ENCODE data around the gene C16orf96. TPM values are rescaled to one million over a fixed set of nuclear protein-coding genes. Genes with fewer than 3 reads are reported as not detected.

C16orf96 gene
- total RNA-seq, result under 1 TPM; 0.08 to 0.20 TPM
- total RNA-seq, result 0.30 to 0.58 reads per million in 2 donors

DNA sequence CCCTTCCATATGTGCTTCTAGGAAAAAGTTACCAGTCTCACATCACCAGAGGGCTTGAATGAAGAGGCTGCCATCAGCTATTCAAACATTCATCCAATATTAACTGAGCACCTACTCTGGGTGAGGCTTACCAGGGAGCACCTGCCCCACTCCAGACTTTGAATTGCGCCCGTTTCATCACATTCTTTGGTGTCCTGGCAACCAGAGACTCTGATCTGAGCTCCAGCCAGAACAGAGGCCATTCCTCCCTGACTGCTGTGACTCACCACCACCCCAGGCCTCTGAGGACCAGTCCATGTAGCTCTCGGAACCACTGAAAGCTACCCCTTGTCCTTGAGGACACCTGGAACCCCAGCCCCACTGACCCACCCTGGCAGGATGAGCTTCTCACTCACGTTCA lies at the start of gene C16orf96:
Gene C16orf96, plus strand, starts transcription at position 229 of the 400 bp plus-strand sequence. Its CDS starts 150 bp downstream, at position 379.
- Mint-ChIP-seq H3K36me3 (ENCODE audit: low read depth) (no peaks in the 10 kb centered on the region), H3K4me1 (no peaks in the 10 kb centered on the region), H3K4me3 (no peak within 1 kb of the TSS), H3K27ac (no peak within 1 kb of the TSS), H3K27me3 (no peaks in the 10 kb centered on the region)
- DNase-seq (no peak), ATAC-seq (no peak)
- H3K9me3 ChIP-seq (ENCODE audit: control insufficient read depth, low read length, poor library complexity, severe bottlenecking), result no peaks in the 10 kb centered on the region

DNA sequence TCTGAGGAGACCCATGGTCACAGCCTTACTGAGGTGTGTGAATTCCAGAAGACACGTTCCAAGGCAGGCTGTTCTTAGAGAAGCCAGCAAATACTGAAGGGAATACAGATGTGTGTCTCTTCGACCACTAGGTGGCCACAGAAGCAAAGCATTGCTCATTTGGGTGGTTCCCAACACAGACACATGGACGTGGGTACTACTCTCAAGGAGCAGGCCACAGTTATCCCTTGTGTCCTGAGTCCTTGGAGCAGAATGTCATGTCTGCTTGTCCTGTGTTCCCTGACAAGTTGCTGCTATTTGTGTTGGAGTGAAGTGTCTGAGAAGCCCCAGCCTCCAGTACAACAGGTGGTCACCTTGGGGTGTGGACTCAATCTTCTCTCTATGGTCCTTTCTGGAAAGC lies 49.7 kb upstream of the C16orf96 start:
- no peaks in the 10 kb centered on the region for H3K9me3 ChIP-seq (ENCODE audit: control insufficient read depth, low read length, poor library complexity, severe bottlenecking)
- DNase-seq, result peak; percentile 26 to 35 (median 34)
- H3K4me1 Mint-ChIP-seq, result peaks cover 52% of the 10 kb centered on the region
- peaks cover 4% of the 10 kb centered on the region for H3K36me3 Mint-ChIP-seq (ENCODE audit: low read depth)
- peak overlapping the region; percentile 97 for H3K27ac Mint-ChIP-seq
- peak; percentile 56 for ATAC-seq
- peak overlapping the region; percentile 77 for H3K4me3 Mint-ChIP-seq
- no peaks in the 10 kb centered on the region for H3K27me3 Mint-ChIP-seq

DNA sequence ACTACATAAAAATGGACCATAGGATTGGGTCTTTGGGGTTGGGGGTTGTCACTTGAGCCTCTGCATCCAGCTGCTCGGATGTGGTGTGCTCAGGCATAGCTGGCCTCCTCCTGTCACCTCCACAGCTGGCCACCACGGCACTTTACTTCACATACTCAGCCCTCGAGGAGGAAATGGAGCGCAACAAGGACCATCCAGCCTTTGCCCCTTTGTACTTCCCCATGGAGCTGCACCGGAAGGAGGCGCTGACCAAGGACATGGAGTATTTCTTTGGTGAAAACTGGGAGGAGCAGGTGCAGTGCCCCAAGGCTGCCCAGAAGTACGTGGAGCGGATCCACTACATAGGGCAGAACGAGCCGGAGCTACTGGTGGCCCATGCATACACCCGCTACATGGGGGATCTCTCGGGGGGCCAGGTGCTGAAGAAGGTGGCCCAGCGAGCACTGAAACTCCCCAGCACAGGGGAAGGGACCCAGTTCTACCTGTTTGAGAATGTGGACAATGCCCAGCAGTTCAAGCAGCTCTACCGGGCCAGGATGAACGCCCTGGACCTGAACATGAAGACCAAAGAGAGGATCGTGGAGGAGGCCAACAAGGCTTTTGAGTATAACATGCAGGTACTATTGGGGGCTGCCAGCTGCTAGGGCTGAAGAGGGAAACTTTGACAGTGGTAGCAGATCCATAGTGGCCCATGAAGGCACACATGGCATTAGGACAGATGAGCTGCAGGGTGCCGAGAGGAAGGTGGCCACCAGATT lies 48.4 kb upstream of the C16orf96 start:
- ATAC-seq (no peak), DNase-seq (no peak)
- Mint-ChIP-seq H3K27ac (peak overlapping the region; percentile 97), H3K4me1 (peaks cover 47% of the 10 kb centered on the region), H3K4me3 (no peak overlapping the region), H3K36me3 (ENCODE audit: low read depth) (peaks cover 4% of the 10 kb centered on the region), H3K27me3 (no peaks in the 10 kb centered on the region)
- no peaks in the 10 kb centered on the region for H3K9me3 ChIP-seq (ENCODE audit: control insufficient read depth, low read length, poor library complexity, severe bottlenecking)

DNA sequence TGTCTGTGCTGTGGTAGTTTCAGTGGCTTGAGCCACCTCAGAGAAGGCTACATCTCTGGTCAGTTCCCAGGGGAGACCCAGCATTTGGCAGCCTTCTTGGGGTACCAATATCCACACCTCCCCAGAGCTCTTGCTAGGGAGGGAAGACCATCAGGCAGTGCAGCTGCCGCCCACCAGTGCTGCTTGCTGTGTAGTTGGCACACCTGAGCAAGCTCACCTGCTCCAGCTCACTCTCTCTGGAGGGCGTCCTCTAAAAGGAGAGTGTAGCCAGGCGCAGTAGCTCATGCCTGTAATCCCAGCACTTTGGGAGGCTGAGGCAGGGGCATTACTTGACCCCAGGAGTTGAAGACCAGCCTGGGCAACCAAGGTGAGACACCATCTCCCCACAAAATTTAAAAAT lies 47.3 kb upstream of the C16orf96 start:
- no peak for DNase-seq
- no peaks in the 10 kb centered on the region for H3K9me3 ChIP-seq (ENCODE audit: control insufficient read depth, low read length, poor library complexity, severe bottlenecking)
- Mint-ChIP-seq H3K4me1 (peaks cover 41% of the 10 kb centered on the region), H3K27me3 (no peaks in the 10 kb centered on the region), H3K36me3 (ENCODE audit: low read depth) (peaks cover 4% of the 10 kb centered on the region), H3K4me3 (no peak overlapping the region), H3K27ac (peak overlapping the region; percentile 97)
- ATAC-seq, result no peak

DNA sequence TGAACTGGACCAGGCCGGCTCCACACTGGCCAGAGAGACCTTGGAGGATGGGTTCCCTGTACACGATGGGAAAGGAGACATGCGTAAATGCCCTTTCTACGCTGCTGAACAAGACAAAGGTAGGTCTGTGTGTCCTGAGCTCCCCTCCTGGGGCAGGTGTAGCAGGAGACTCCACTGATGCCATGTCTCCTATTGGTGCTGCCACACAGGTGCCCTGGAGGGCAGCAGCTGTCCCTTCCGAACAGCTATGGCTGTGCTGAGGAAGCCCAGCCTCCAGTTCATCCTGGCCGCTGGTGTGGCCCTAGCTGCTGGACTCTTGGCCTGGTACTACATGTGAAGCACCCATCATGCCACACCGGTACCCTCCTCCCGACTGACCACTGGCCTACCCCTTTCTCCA lies 46.7 kb upstream of the C16orf96 start:
- no peak for ATAC-seq
- H3K27ac Mint-ChIP-seq, result peak overlapping the region; percentile 97
- H3K36me3 Mint-ChIP-seq (ENCODE audit: low read depth), result peaks cover 4% of the 10 kb centered on the region
- no peaks in the 10 kb centered on the region for H3K9me3 ChIP-seq (ENCODE audit: control insufficient read depth, low read length, poor library complexity, severe bottlenecking)
- no peak overlapping the region for H3K4me3 Mint-ChIP-seq
- DNase-seq, result no peak
- peaks cover 38% of the 10 kb centered on the region for H3K4me1 Mint-ChIP-seq
- H3K27me3 Mint-ChIP-seq, result no peaks in the 10 kb centered on the region

DNA sequence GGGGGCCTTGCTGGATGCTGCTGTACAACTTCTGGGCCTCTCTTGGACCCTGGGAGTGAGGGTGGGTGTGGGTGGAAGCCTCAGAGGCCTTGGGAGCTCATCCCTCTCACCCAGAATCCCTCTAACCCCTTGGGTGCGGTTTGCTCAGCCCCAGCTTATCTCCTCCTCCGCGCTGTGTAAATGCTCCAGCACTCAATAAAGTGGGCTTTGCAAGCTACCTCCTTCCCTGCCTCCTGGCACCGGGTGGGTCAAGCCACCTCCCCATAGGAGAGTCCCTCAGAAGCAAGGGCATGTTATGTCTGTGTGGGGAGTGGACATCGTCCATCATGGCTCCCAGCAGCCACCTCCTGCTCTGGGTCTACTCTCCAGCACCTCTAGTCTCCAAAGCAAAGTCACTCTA lies 46.0 kb upstream of the C16orf96 start:
- H3K36me3 Mint-ChIP-seq (ENCODE audit: low read depth), result peaks cover 4% of the 10 kb centered on the region
- no peak overlapping the region for H3K27ac Mint-ChIP-seq
- DNase-seq, result no peak
- H3K4me3 Mint-ChIP-seq, result no peak overlapping the region
- no peaks in the 10 kb centered on the region for H3K9me3 ChIP-seq (ENCODE audit: control insufficient read depth, low read length, poor library complexity, severe bottlenecking)
- no peak for ATAC-seq
- H3K27me3 Mint-ChIP-seq, result no peaks in the 10 kb centered on the region
- H3K4me1 Mint-ChIP-seq, result peaks cover 39% of the 10 kb centered on the region

DNA sequence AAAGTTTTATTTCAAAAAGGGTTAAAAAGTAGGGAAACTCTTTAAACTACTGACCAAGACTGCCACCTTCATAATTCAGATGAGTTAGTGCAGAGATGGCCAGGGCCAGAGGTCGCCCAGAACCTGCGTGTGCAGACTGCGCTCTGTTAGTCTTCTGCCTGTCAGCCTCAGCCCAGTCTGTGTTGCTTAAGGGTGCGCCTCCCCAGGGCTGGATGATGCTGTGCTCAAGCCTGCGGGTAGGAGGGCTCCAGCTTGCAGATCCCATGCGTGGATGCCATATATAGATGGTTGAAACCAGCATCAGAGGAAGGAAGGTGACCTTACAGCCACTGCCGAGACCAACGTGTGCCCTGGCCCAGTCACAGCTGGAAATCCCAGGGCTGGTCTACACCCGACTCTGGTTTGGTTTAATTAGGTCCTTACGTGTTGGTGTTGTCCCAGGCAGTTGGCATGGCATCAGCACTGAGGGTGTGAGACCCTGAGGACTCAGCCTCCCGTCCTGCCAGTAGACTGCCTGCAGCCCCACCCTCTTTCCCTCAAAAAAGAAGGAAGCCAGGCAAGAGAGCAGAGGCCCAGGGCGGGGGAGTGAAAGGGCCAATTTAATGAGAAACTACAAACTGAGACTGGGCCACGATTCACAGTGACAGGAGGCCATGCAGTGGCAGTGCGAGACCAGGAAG lies 45.3 kb upstream of the C16orf96 start:
- Mint-ChIP-seq H3K4me3 (peak overlapping the region; percentile 45), H3K27ac (peak overlapping the region; percentile 47), H3K27me3 (no peaks in the 10 kb centered on the region), H3K4me1 (peaks cover 39% of the 10 kb centered on the region), H3K36me3 (ENCODE audit: low read depth) (peaks cover 4% of the 10 kb centered on the region)
- ATAC-seq, result no peak
- no peaks in the 10 kb centered on the region for H3K9me3 ChIP-seq (ENCODE audit: control insufficient read depth, low read length, poor library complexity, severe bottlenecking)
- no peak for DNase-seq

DNA sequence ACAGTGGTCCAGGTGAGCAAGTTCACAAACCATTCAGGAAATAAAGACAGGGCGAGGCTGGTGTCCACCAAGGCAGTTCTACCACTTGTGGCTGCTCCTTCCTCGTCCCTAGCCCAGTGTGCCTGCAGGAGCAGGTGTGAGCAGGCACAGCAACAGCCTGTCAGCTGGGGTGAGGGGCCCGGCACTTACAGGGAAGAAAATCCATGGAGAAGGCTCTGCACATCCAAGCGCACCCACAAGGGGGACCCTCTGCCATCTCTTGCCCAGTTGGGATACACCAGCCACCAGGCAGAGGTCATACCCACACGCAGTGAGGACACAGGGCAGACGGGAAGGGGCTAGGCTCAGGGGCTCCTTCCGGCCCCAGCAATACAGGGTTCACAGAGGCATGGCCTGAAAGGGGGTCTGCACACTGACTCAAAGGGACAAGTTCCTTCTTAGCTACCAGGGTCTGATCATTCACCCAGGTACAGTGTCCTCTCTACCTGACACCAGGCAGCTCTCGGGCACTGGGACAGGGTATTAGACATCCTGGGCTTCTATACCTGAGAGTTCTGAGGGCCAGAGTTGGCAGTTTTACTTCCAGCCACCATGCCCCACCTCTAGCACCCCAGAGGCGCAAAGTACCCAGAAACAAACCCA lies 44.6 kb upstream of the C16orf96 start:
- Mint-ChIP-seq H3K4me1 (peaks cover 37% of the 10 kb centered on the region), H3K27ac (peak overlapping the region; percentile 51), H3K27me3 (no peaks in the 10 kb centered on the region), H3K4me3 (no peak overlapping the region), H3K36me3 (ENCODE audit: low read depth) (peaks cover 4% of the 10 kb centered on the region)
- no peaks in the 10 kb centered on the region for H3K9me3 ChIP-seq (ENCODE audit: control insufficient read depth, low read length, poor library complexity, severe bottlenecking)
- ATAC-seq, result no peak
- DNase-seq, result no peak

DNA sequence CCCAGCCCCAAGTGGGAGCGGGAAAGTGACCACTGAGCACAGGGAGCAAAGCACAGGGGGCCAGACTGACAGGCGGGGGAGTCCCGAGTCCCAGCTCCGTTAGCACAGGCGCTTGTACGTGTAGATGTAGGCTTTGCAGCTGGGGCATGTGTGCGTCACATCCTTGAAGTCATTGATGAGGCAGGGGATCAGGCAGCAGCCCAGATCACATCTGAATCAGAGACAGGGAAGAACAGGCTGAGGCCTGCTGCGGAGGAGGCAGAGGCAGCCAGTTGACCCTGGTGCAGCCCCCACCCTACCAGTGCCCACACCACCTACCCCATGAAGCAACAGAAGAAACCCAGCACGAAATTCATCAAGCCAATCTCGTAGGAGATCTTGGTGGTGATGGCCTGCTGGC lies 43.7 kb upstream of the C16orf96 start:
- ATAC-seq (no peak), DNase-seq (no peak)
- Mint-ChIP-seq H3K27me3 (no peaks in the 10 kb centered on the region), H3K4me3 (peak overlapping the region; percentile 15), H3K27ac (peak overlapping the region; percentile 51), H3K36me3 (ENCODE audit: low read depth) (peaks cover 4% of the 10 kb centered on the region), H3K4me1 (peaks cover 40% of the 10 kb centered on the region)
- H3K9me3 ChIP-seq (ENCODE audit: control insufficient read depth, low read length, poor library complexity, severe bottlenecking), result no peaks in the 10 kb centered on the region

DNA sequence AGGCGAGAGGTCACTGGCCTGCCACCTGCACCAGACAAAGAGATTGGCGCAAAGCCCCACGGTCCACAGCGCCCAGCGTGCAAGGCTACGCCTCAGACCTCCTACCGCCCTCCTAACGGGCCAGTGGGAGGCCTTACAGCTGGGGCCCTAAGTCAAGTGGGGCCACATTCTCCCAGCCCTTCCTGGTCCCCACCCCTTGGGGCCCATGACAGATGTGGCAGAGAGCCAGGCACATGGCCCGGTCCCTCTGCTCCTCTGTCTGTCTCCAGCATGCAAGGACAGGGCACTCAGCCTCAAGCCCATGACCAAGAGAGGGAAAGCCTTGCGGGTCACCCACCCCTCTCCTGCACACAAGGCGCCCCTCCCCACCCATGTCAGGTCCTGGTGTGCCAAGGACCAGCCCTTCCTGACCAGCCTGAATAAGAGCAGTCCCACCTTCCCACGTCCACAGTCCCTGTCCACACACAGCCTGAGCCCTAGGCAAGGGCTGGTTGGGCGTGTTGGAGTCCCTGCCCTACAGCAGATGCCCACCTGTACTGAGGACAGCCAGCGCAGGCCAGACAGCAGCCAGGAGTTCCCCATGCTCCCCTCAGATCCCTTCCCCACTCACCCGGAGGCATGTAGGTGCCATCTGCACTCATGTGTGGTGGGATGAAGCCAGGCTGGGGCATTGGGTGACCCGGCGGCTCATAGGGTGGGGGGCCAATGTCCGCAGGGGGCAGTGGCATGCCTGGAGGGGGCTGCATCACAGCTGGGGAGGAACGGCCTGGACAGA lies 42.9 kb upstream of the C16orf96 start:
- H3K27me3 Mint-ChIP-seq, result no peaks in the 10 kb centered on the region
- H3K4me1 Mint-ChIP-seq, result peaks cover 33% of the 10 kb centered on the region
- peak overlapping the region; percentile 89 for H3K27ac Mint-ChIP-seq
- peaks cover 4% of the 10 kb centered on the region for H3K36me3 Mint-ChIP-seq (ENCODE audit: low read depth)
- DNase-seq (no peak), ATAC-seq (no peak)
- no peaks in the 10 kb centered on the region for H3K9me3 ChIP-seq (ENCODE audit: control insufficient read depth, low read length, poor library complexity, severe bottlenecking)
- H3K4me3 Mint-ChIP-seq, result peak overlapping the region; percentile 47

DNA sequence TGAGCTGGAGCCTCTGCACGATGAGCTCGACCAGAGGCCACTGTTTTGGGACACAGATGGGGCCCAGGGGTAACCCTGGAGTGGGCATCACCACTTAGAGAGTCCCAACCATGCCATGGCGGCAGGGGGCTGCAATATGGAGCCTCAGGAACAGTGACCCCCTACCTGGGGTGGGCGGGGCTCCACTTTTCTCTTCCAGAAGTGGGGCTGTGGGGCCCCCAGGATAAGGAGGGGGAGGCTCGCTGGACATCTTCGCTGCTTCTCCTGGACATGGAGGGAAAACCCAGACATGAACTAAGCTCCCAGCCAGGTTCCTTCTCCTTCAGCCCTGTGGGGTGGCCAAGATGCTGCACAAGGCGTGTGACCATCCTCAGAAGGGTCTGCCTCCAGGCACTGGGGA lies 42.3 kb upstream of the C16orf96 start:
- H3K36me3 Mint-ChIP-seq (ENCODE audit: low read depth), result peaks cover 4% of the 10 kb centered on the region

DNA sequence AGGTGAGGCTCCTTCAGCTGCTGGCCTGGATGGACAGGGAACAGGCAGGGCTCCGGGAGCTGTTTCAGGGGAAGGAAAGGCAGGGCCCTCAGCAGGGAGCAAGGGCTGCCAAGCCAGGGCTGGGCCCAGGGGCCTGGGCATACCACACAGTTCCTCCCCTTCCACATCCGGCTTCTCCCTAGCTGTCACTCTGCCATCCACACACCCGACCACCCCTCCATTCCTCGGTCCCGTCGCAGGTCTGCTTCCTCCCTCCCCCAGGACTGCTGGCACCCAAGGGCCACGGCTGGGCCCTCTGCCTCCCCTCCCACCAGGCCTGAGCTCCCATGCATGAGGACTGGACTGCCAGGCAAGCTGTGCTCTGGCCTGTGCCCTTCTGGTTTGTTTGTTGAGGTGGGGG lies 41.5 kb upstream of the C16orf96 start:
- Mint-ChIP-seq H3K27ac (peak overlapping the region; percentile 89), H3K4me1 (peaks cover 33% of the 10 kb centered on the region), H3K4me3 (peak overlapping the region; percentile 72), H3K36me3 (ENCODE audit: low read depth) (peaks cover 4% of the 10 kb centered on the region), H3K27me3 (no peaks in the 10 kb centered on the region)
- DNase-seq (no peak), ATAC-seq (peak; percentile 20)
- no peaks in the 10 kb centered on the region for H3K9me3 ChIP-seq (ENCODE audit: control insufficient read depth, low read length, poor library complexity, severe bottlenecking)

More for the DNA sequence above, 42.3 kb upstream of the C16orf96 start:
- H3K27ac Mint-ChIP-seq, result peak overlapping the region; percentile 89
- H3K27me3 Mint-ChIP-seq, result no peaks in the 10 kb centered on the region
- ATAC-seq, result no peak
- peaks cover 33% of the 10 kb centered on the region for H3K4me1 Mint-ChIP-seq
- no peak for DNase-seq
- peak overlapping the region; percentile 47 for H3K4me3 Mint-ChIP-seq
- no peaks in the 10 kb centered on the region for H3K9me3 ChIP-seq (ENCODE audit: control insufficient read depth, low read length, poor library complexity, severe bottlenecking)
